Measurements from ENCODE around the gene ANGPT4.

Gene ANGPT4

GRCh38 chr20:917416-917815 is 1.3 kb upstream of the ANGPT4 start:
- no peak overlapping the region for H3K4me3 ChIP-seq (ENCODE audit: low read depth, low read length)
- TF ChIP-seq CTCF (IDR thresholded peaks at IDR 0.05; ENCODE audit: low read depth, low read length, missing control alignments) = no peak
- no peak for DNase-seq (ENCODE audit: low read depth)

- no peak for TF ChIP-seq CTCF (IDR thresholded peaks at IDR 0.05; ENCODE audit: low read depth, low read length, missing control alignments)
- H3K4me3 ChIP-seq (ENCODE audit: low read depth, low read length) = no peak overlapping the region
- no peak for DNase-seq (ENCODE audit: low read depth)
Measured at GRCh38 chr20:916825-917224, 691 bp upstream of the ANGPT4 start.

DNA sequence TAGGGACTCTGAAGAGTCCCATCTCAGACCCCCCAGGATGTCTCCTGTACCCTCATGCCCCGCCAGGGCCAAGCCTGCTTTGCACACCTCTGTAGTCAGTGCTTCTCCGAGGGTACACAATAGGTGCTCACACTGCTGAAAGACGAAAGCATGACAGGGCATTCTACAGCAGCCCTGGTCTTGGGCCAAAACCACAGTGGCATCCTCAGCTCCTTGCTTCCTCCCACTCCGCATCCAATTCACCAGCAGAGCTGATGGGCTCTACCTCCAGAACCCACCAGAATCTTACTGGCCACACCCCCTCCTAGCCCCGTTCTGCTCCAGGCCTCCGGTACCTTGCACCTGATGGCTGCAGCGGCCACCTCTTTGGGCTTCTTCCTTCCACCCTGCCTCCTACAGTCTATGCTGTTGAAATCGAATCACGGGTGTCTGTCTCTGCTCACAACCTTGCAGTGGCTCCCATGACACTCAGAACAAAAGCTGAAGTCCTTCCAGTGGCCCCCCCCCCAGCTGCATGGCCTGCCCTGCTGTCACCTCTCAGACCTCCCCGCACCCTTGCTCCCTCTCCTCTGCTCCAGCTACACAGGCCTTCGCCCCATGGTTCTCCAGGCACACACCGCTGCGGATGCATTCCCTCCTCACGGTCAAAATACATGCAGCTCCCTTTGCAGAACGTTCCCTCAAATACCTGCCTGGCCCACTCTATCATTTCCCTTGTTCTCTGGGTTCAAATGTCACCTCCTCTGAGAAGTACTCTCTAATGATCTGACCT is 1.2 kb downstream of the ANGPT4 start:
- H3K4me3 ChIP-seq (ENCODE audit: low read depth, low read length) = no peak overlapping the region
- no peak for TF ChIP-seq CTCF (IDR thresholded peaks at IDR 0.05; ENCODE audit: low read depth, low read length, missing control alignments)
- DNase-seq (ENCODE audit: low read depth) = no peak

GRCh38 chr20:913306-913849 is 2.8 kb downstream of the ANGPT4 start:
- H3K4me3 ChIP-seq (ENCODE audit: low read depth, low read length) = no peak overlapping the region
- DNase-seq (ENCODE audit: low read depth) = no peak
- TF ChIP-seq CTCF (IDR thresholded peaks at IDR 0.05; ENCODE audit: low read depth, low read length, missing control alignments) = no peak

DNA sequence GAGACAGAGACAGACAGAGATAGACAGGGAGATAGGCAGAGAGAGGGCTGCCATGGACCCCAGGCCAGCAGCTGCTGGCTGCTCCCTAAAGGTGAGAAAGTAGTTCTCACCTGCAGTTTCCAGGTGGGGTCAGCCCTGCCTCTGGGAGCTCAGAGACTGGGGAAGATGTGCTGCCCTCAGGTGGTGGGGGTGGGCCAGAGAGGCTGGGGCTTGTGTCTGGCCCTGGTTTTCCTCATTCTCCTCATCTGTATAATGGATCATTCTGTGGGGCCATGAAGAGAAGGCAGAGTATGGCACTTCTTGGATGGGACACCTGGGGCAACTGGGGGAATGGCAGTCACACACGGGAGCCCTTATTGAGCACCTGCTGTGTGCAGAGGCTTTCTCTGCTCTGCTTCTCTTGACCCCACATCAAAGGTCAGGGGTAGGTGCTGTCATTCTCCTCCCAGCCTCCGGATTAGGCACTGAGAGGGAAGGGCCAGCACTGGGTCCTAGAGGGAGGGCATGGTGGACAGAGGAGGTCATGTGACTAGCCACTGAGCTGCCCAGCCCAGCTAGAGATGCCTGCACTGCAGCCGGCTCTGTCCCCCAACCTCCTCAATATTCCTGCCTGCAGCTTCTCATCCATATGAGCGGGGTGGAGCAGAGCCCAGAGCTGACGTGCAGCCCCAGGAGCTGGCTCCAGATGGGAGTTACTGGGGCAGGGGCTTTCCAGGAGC is 4.1 kb downstream of the ANGPT4 start:
- TF ChIP-seq CTCF (IDR thresholded peaks at IDR 0.05; ENCODE audit: low read depth, low read length, missing control alignments) = no peak
- no peak for DNase-seq (ENCODE audit: low read depth)

GRCh38 chr20:910870-911770 is 5.0 kb downstream of the ANGPT4 start:
- no peak for DNase-seq (ENCODE audit: low read depth)
- TF ChIP-seq CTCF (IDR thresholded peaks at IDR 0.05; ENCODE audit: low read depth, low read length, missing control alignments) = no peak
- no peak overlapping the region for H3K4me3 ChIP-seq (ENCODE audit: low read depth, low read length)

More for the DNA sequence above, 4.1 kb downstream of the ANGPT4 start:
- no peak overlapping the region for H3K4me3 ChIP-seq (ENCODE audit: low read depth, low read length)
